H9 (cell line): ENCODE measurements around the gene FHIP1B. TPM values are rescaled to one million over a fixed set of nuclear protein-coding genes. Genes with fewer than 3 reads are reported as not detected.

Experiments
- DNase-seq: peaks from one replicate; pipeline ENCODE4 v3.0.0-alpha.2; 2017
- H2AFZ ChIP-seq: one replicate; pipeline ENCODE4 v1.6.1; 2013; ENCODE audit warnings: mild to moderate bottlenecking, low read length, control low read depth, moderate library complexity
- H2AK5ac ChIP-seq: 2 replicates; pipeline ENCODE4 v1.6.1; 2013; ENCODE audit warnings: low read length, control low read depth, mixed read lengths; ENCODE audit not compliant: insufficient read length
- H2BK120ac ChIP-seq: one replicate; pipeline ENCODE4 v1.6.1; 2013; ENCODE audit warnings: low read depth, mild to moderate bottlenecking, low read length, control low read depth, inconsistent platforms; ENCODE audit not compliant: poor library complexity, severe bottlenecking
- H2BK12ac ChIP-seq: 2 replicates; pipeline ENCODE4 v1.6.1; 2013; ENCODE audit warnings: low read length, control low read depth, mixed read lengths, low read depth; ENCODE audit not compliant: insufficient read length
- H2BK15ac ChIP-seq: 2 replicates; pipeline ENCODE4 v1.6.1; 2013; ENCODE audit warnings: low read depth, low read length, control low read depth
- H2BK20ac ChIP-seq: one replicate; pipeline ENCODE4 v1.6.1; 2013; ENCODE audit warnings: low read depth, mild to moderate bottlenecking, low read length, control low read depth, inconsistent platforms; ENCODE audit not compliant: poor library complexity, severe bottlenecking
- H2BK5ac ChIP-seq: 2 replicates; pipeline ENCODE4 v1.6.1; 2013; ENCODE audit warnings: low read length, control low read depth, mixed read lengths; ENCODE audit not compliant: insufficient read length
- H3K14ac ChIP-seq: 2 replicates; pipeline ENCODE4 v1.6.1; 2013; ENCODE audit warnings: low read length, control low read depth; ENCODE audit not compliant: insufficient read depth
- H3K18ac ChIP-seq: 2 replicates; pipeline ENCODE4 v1.6.1; 2013; ENCODE audit warnings: low read depth, mild to moderate bottlenecking, mixed read lengths, low read length, control low read depth; ENCODE audit not compliant: insufficient read length
- H3K23ac ChIP-seq: 2 replicates; pipeline ENCODE4 v1.6.1; 2013; ENCODE audit warnings: low read length, control low read depth, mixed read lengths, low read depth; ENCODE audit not compliant: insufficient read length
- H3K23me2 ChIP-seq: 2 replicates; pipeline ENCODE4 v1.6.1; 2013; ENCODE audit warnings: low read depth, mild to moderate bottlenecking, mixed read lengths, low read length, control low read depth; ENCODE audit not compliant: insufficient read length, poor library complexity, severe bottlenecking
- H3K27ac ChIP-seq: 2 replicates; pipeline ENCODE4 v1.5.1; 2013; ENCODE audit warnings: low read length, control low read depth, mixed read lengths, low read depth; ENCODE audit not compliant: insufficient read length
- H3K27me3 ChIP-seq: 2 replicates; pipeline ENCODE4 v1.6.1; 2013; ENCODE audit warnings: low read length, control low read depth, inconsistent platforms; ENCODE audit not compliant: insufficient read depth
- H3K4ac ChIP-seq: 2 replicates; pipeline ENCODE4 v1.6.1; 2013; ENCODE audit warnings: low read depth, mild to moderate bottlenecking, control low read depth, inconsistent platforms, low read length, moderate library complexity
- H3K4me1 ChIP-seq: 2 replicates; pipeline ENCODE4 v1.6.1; 2013; ENCODE audit warnings: low read length, control low read depth, inconsistent platforms; ENCODE audit not compliant: insufficient read depth
- H3K4me2 ChIP-seq: 2 replicates; pipeline ENCODE4 v1.6.1; 2013; ENCODE audit warnings: low read length, control low read depth, mixed read lengths; ENCODE audit not compliant: insufficient read length, insufficient read depth
- H3K56ac ChIP-seq: 2 replicates; pipeline ENCODE4 v1.6.1; 2013; ENCODE audit warnings: low read depth, mild to moderate bottlenecking, mixed read lengths, low read length, control low read depth; ENCODE audit not compliant: insufficient read length
- H3K79me1 ChIP-seq: 2 replicates; pipeline ENCODE4 v1.6.1; 2013; ENCODE audit warnings: low read depth, mild to moderate bottlenecking, moderate library complexity, low read length, control low read depth, inconsistent platforms; ENCODE audit not compliant: insufficient read depth, poor library complexity, severe bottlenecking
- H3K79me2 ChIP-seq: 2 replicates; pipeline ENCODE4 v1.6.1; 2013; ENCODE audit warnings: low read length, control low read depth, inconsistent platforms; ENCODE audit not compliant: insufficient read depth
- H3K9ac ChIP-seq: 2 replicates; pipeline ENCODE4 v1.6.1; 2013; ENCODE audit warnings: low read length, control low read depth, mixed read lengths; ENCODE audit not compliant: insufficient read length; ENCODE audit errors: extremely low read depth
- H3K9me3 ChIP-seq: one replicate; pipeline ENCODE4 v1.6.1; 2013; ENCODE audit warnings: low read depth, low read length, inconsistent platforms; ENCODE audit not compliant: control insufficient read depth
- H3T11ph ChIP-seq: one replicate; pipeline ENCODE4 v1.6.1; 2013; ENCODE audit warnings: mild to moderate bottlenecking, low read length, control low read depth, inconsistent platforms
- H4K20me1 ChIP-seq: one replicate; pipeline ENCODE4 v1.6.1; 2013; ENCODE audit not compliant: control insufficient read depth, insufficient read length, insufficient read depth
- H4K5ac ChIP-seq: 2 replicates; pipeline ENCODE4 v1.6.1; 2013; ENCODE audit warnings: low read depth, mild to moderate bottlenecking, mixed read lengths, low read length, control low read depth; ENCODE audit not compliant: insufficient read length
- H4K8ac ChIP-seq: replicated peaks from 2 replicates; pipeline ENCODE4 v1.6.1; 2013; ENCODE audit warnings: low read length, control low read depth, mixed read lengths, low read depth; ENCODE audit not compliant: insufficient read length
- H4K91ac ChIP-seq: 2 replicates; pipeline ENCODE4 v1.6.1; 2013; ENCODE audit warnings: low read depth, mild to moderate bottlenecking, moderate library complexity, mixed read lengths, low read length, control low read depth; ENCODE audit not compliant: insufficient read length
- H3K27ac Mint-ChIP-seq, 3 experiments: 2 replicates in 2 of 3; 3 replicates in 1 of 3; pipeline ENCODE4 v1.8.0; 2020 to 2021; ENCODE audit warnings: mixed read lengths in 3 of 3, mild to moderate bottlenecking in 1 of 3, moderate library complexity in 1 of 3
- H3K27me3 Mint-ChIP-seq: 2 replicates; pipeline ENCODE4 v1.8.0; 2021; ENCODE audit warnings: low read depth, mild to moderate bottlenecking, moderate library complexity, mixed read lengths
- H3K36me3 Mint-ChIP-seq, 3 experiments: 2 replicates in 2 of 3; 3 replicates in 1 of 3; pipeline ENCODE4 v1.8.0; 2020 to 2021; ENCODE audit warnings: low read depth in 3 of 3, mixed read lengths in 3 of 3; ENCODE audit not compliant: insufficient read depth in 1 of 3
- H3K4me1 Mint-ChIP-seq, 2 experiments: 2 replicates each; pipeline ENCODE4 v1.8.0; 2020; ENCODE audit warnings: mixed read lengths in 2 of 2
- H3K4me3 Mint-ChIP-seq, 2 experiments: 2 replicates in 1 of 2; 3 replicates in 1 of 2; pipeline ENCODE4 v1.8.0; 2020 to 2021; ENCODE audit warnings: mild to moderate bottlenecking in 2 of 2, mixed read lengths in 2 of 2, moderate library complexity in 1 of 2
- H3K9me3 Mint-ChIP-seq, 2 experiments: 2 replicates in 1 of 2; 3 replicates in 1 of 2; pipeline ENCODE4 v1.8.0; 2020; ENCODE audit warnings: mild to moderate bottlenecking in 2 of 2, mixed read lengths in 2 of 2, moderate library complexity in 1 of 2
- CTCF ChIP-seq: fragments of 200-600 bp; sonication (generic); conservative IDR thresholded peaks from 3 replicates; pipeline ENCODE4 v1.8.0; 2021; ENCODE audit warnings: antibody characterized with exemption, mild to moderate bottlenecking
- WGBS: extraction: QIAGEN DNeasy Blood & Tissue Kit; methylation state at CpG from one replicate; pipeline ENCODE4 v1.1.7; 2013; ENCODE audit warnings: missing lambda C conversion rate, low lambda C conversion rate, mixed read lengths; ENCODE audit not compliant: insufficient read length; ENCODE audit errors: extremely low coverage; 5-methylcytosine and 5-hydroxymethylcytosine counted together
- total RNA-seq: library from RNA; stranded (reverse); gene quantifications from 2 replicates; pipeline ENCODE4 v1.2.1, GENCODE V29; 2021

FHIP1B gene
- total RNA-seq, 1 experiment from 2014 or later, result 28.5 TPM

GRCh38 chr11:6203327-6203726 lies 31.1 kb downstream of the FHIP1B start:
- H2AFZ ChIP-seq, result no peak overlapping the region
- H3K9ac ChIP-seq, result no peak overlapping the region
- no peak overlapping the region for H2BK120ac ChIP-seq
- no peak overlapping the region for H2BK15ac ChIP-seq
- Mint-ChIP-seq H3K4me3 (no peak overlapping the region), H3K27ac (no peak overlapping the region; a peak in 1 of 7 replicates), H3K9me3 (no peaks in the 10 kb centered on the region), H3K27me3 (no peaks in the 10 kb centered on the region), H3K36me3 (peaks cover 0 to 11% (median 0%) of the 10 kb centered on the region in 3 experiments; a peak in 4 of 7 replicates), H3K4me1 (peaks cover 8% of the 10 kb centered on the region in 2 experiments)
- H3K23ac ChIP-seq, result no peak overlapping the region
- H3K56ac ChIP-seq, result no peak overlapping the region
- H4K5ac ChIP-seq, result no peak overlapping the region
- H2BK5ac ChIP-seq, result no peak overlapping the region
- H3K79me1 ChIP-seq, result no peaks in the 10 kb centered on the region
- H3K23me2 ChIP-seq, result no peaks in the 10 kb centered on the region
- no peak overlapping the region for H2BK20ac ChIP-seq
- H3K18ac ChIP-seq, result no peak overlapping the region
- H3K27me3 ChIP-seq, result no peaks in the 10 kb centered on the region
- H3K4me1 ChIP-seq, result peaks cover 3% of the 10 kb centered on the region; the same call in 1 of the 2 replicates
- H2BK12ac ChIP-seq, result no peak overlapping the region
- H3K27ac ChIP-seq, result no peak overlapping the region
- DNase-seq, result no peak
- H3K4me2 ChIP-seq, result no peak overlapping the region
- no peak overlapping the region for H4K91ac ChIP-seq
- no CpG with 5 or more reads among the region's 3 CpGs for WGBS
- H3K9me3 ChIP-seq, result no peaks in the 10 kb centered on the region
- no peak overlapping the region for H4K8ac ChIP-seq
- no peak overlapping the region for H3K4ac ChIP-seq
- no peaks in the 10 kb centered on the region for H3K79me2 ChIP-seq
- H3K14ac ChIP-seq, result no peak overlapping the region
- H3T11ph ChIP-seq, result no peak overlapping the region
- no peak for TF ChIP-seq CTCF
- H2AK5ac ChIP-seq, result no peak overlapping the region
- no peaks in the 10 kb centered on the region for H4K20me1 ChIP-seq
